ENCODE measurements around the gene YPEL5. TPM values are rescaled to one million over a fixed set of nuclear protein-coding genes. Genes with fewer than 3 reads are reported as not detected.

Gene YPEL5
- total and polyA plus RNA-seq, 2 donors from 2014 or later = 102 to 109 TPM

- Histone ChIP-seq H3K4me1 (ENCODE audit: control insufficient read depth in 2 of 3, insufficient read depth in 2 of 3, low read depth in 1 of 3, low read length in 3 of 3) (peaks cover 0 to 3% (median 3%) of the 10 kb centered on the region in 3 donors), H3K9me3 (ENCODE audit: control insufficient read depth in 2 of 3, insufficient read depth in 1 of 3, low read length in 3 of 3) (no peaks in the 10 kb centered on the region), H3K9ac (ENCODE audit: low read length in 3 of 3) (no peak overlapping the region), H3K4me3 (ENCODE audit: low read length in 3 of 3) (no peak overlapping the region), H3K27me3 (ENCODE audit: control insufficient read depth, insufficient read depth, low read length) (no peaks in the 10 kb centered on the region), H3K27ac (ENCODE audit: low read depth in 2 of 2, low read length in 2 of 2) (no peak overlapping the region), H3K36me3 (ENCODE audit: control insufficient read depth in 2 of 3, insufficient read depth in 3 of 3, low read length in 3 of 3) (no peaks in the 10 kb centered on the region)
- no peak for TF ChIP-seq CTCF (IDR thresholded peaks at IDR 0.05; ENCODE audit: borderline replicate concordance, extremely low read depth, insufficient read depth)
- FAIRE-seq (no peak), DNase-seq (no peak)
- intact Hi-C loops (cut with DNase I) = no loop called here
Measured at GRCh38 chr2:30197570-30198192, 50.9 kb downstream of the YPEL5 start.

GRCh38 chr2:30201990-30202389 lies 55.2 kb downstream of the YPEL5 start:
- FAIRE-seq (no peak), DNase-seq (peak in 2 of 5 donors; percentile 32 to 83)
- Histone ChIP-seq H3K36me3 (ENCODE audit: control insufficient read depth in 2 of 3, insufficient read depth in 3 of 3, low read length in 3 of 3) (no peaks in the 10 kb centered on the region), H3K27me3 (ENCODE audit: control insufficient read depth, insufficient read depth, low read length) (no peaks in the 10 kb centered on the region), H3K9ac (ENCODE audit: low read length in 3 of 3) (no peak overlapping the region), H3K4me3 (ENCODE audit: low read length in 3 of 3) (no peak overlapping the region), H3K4me1 (ENCODE audit: control insufficient read depth in 2 of 3, insufficient read depth in 2 of 3, low read depth in 1 of 3, low read length in 3 of 3) (peaks cover 0 to 3% (median 3%) of the 10 kb centered on the region in 3 donors), H3K9me3 (ENCODE audit: control insufficient read depth in 2 of 3, insufficient read depth in 1 of 3, low read length in 3 of 3) (no peaks in the 10 kb centered on the region), H3K27ac (ENCODE audit: low read depth in 2 of 2, low read length in 2 of 2) (no peak overlapping the region)
- no peak for TF ChIP-seq CTCF (IDR thresholded peaks at IDR 0.05; ENCODE audit: borderline replicate concordance, extremely low read depth, insufficient read depth)
- intact Hi-C loops (cut with DNase I) = no loop called here

GRCh38 chr2:30203156-30203555 lies 56.3 kb downstream of the YPEL5 start:
- H3K36me3 ChIP-seq (ENCODE audit: control insufficient read depth in 2 of 3, insufficient read depth in 3 of 3, low read length in 3 of 3) = no peaks in the 10 kb centered on the region
- H3K9ac ChIP-seq (ENCODE audit: low read length in 3 of 3) = no peak overlapping the region
- DNase-seq (no peak), FAIRE-seq (no peak)
- peaks cover 0 to 3% (median 3%) of the 10 kb centered on the region in 3 donors for H3K4me1 ChIP-seq (ENCODE audit: control insufficient read depth in 2 of 3, insufficient read depth in 2 of 3, low read depth in 1 of 3, low read length in 3 of 3)
- no peaks in the 10 kb centered on the region for H3K27me3 ChIP-seq (ENCODE audit: control insufficient read depth, insufficient read depth, low read length)
- no peak overlapping the region for H3K27ac ChIP-seq (ENCODE audit: low read depth in 2 of 2, low read length in 2 of 2)
- no peak for TF ChIP-seq CTCF (IDR thresholded peaks at IDR 0.05; ENCODE audit: borderline replicate concordance, extremely low read depth, insufficient read depth)
- intact Hi-C loops (cut with DNase I) = no loop called here
- no peak overlapping the region for H3K4me3 ChIP-seq (ENCODE audit: low read length in 3 of 3)
- no peaks in the 10 kb centered on the region for H3K9me3 ChIP-seq (ENCODE audit: control insufficient read depth in 2 of 3, insufficient read depth in 1 of 3, low read length in 3 of 3)

GRCh38 chr2:30204281-30204680 lies 57.5 kb downstream of the YPEL5 start:
- no peak for TF ChIP-seq CTCF (IDR thresholded peaks at IDR 0.05; ENCODE audit: borderline replicate concordance, extremely low read depth, insufficient read depth)
- H3K4me1 ChIP-seq (ENCODE audit: control insufficient read depth in 2 of 3, insufficient read depth in 2 of 3, low read depth in 1 of 3, low read length in 3 of 3) = peaks cover 0 to 3% (median 3%) of the 10 kb centered on the region in 3 donors
- no peak overlapping the region for H3K4me3 ChIP-seq (ENCODE audit: low read length in 3 of 3)
- H3K36me3 ChIP-seq (ENCODE audit: control insufficient read depth in 2 of 3, insufficient read depth in 3 of 3, low read length in 3 of 3) = no peaks in the 10 kb centered on the region
- no peaks in the 10 kb centered on the region for H3K9me3 ChIP-seq (ENCODE audit: control insufficient read depth in 2 of 3, insufficient read depth in 1 of 3, low read length in 3 of 3)
- no peak overlapping the region for H3K27ac ChIP-seq (ENCODE audit: low read depth in 2 of 2, low read length in 2 of 2)
- no peak overlapping the region for H3K9ac ChIP-seq (ENCODE audit: low read length in 3 of 3)
- H3K27me3 ChIP-seq (ENCODE audit: control insufficient read depth, insufficient read depth, low read length) = no peaks in the 10 kb centered on the region
- intact Hi-C loops (cut with DNase I) = no loop called here
- no peak for DNase-seq
- FAIRE-seq = no peak

All from kidney (tissue), 14 donors.